NCI-H345 (cell line): ENCODE results near the gene ITSN1.

ENCODE experiments used
- DNase-seq: peaks from one replicate; lab custom pipeline; 2025; lab: John Stamatoyannopoulos, UW

The ITSN1 gene

GRCh38 chr21:33732038-33732437, 89.7 kb downstream of the ITSN1 start:
- DNase-seq, result no peak

- no peak for DNase-seq
Observed at GRCh38 chr21:33733601-33734000, 91.3 kb downstream of the ITSN1 start.

- no peak for DNase-seq
Observed at GRCh38 chr21:33734291-33734690, 92.0 kb downstream of the ITSN1 start.

GRCh38 chr21:33734818-33735217, 92.5 kb downstream of the ITSN1 start:
- no peak for DNase-seq

- no peak for DNase-seq
Observed at GRCh38 chr21:33736569-33736968, 94.3 kb downstream of the ITSN1 start.

GRCh38 chr21:33739701-33740100, 97.4 kb downstream of the ITSN1 start:
- DNase-seq, result no peak

- DNase-seq, result no peak
Observed at GRCh38 chr21:33747420-33747819, 105.1 kb downstream of the ITSN1 start.

GRCh38 chr21:33748903-33749302, 106.6 kb downstream of the ITSN1 start:
- no peak for DNase-seq

GRCh38 chr21:33750017-33750416, 107.7 kb downstream of the ITSN1 start:
- no peak for DNase-seq

GRCh38 chr21:33751120-33751519, 108.8 kb downstream of the ITSN1 start:
- no peak for DNase-seq

GRCh38 chr21:33751533-33751932, 109.2 kb downstream of the ITSN1 start:
- DNase-seq, result no peak

- DNase-seq, result no peak
Observed at GRCh38 chr21:33752260-33752659, 110.0 kb downstream of the ITSN1 start.

- DNase-seq, result no peak
Observed at GRCh38 chr21:33753886-33754285, 111.6 kb downstream of the ITSN1 start.

GRCh38 chr21:33754481-33754880, 112.2 kb downstream of the ITSN1 start:
- DNase-seq, result no peak

GRCh38 chr21:33755354-33755753, 113.1 kb downstream of the ITSN1 start:
- no peak for DNase-seq

GRCh38 chr21:33760641-33761440, 118.5 kb downstream of the ITSN1 start:
- no peak for DNase-seq

GRCh38 chr21:33761441-33762036, 119.2 kb downstream of the ITSN1 start:
- DNase-seq, result no peak

GRCh38 chr21:33762803-33763581, 120.7 kb downstream of the ITSN1 start:
- DNase-seq, result no peak

- no peak for DNase-seq
Observed at GRCh38 chr21:33763582-33763899, 121.2 kb downstream of the ITSN1 start.

GRCh38 chr21:33767236-33767635, 124.9 kb downstream of the ITSN1 start:
- DNase-seq, result no peak

GRCh38 chr21:33767960-33768359, 125.7 kb downstream of the ITSN1 start:
- no peak for DNase-seq

GRCh38 chr21:33769057-33769456, 126.8 kb downstream of the ITSN1 start:
- no peak for DNase-seq

GRCh38 chr21:33770542-33770941, 128.2 kb downstream of the ITSN1 start:
- DNase-seq, result no peak
